Neural cell (in vitro differentiated cells): ENCODE measurements around the gene STAT3.

Source experiments
- CTCF ChIP-seq: fragments of 450-650 bp; IDR thresholded peaks from 2 replicates; pipeline ENCODE4 v1.5.1; 2014; ENCODE audit warnings: antibody characterized with exemption, mild to moderate bottlenecking, moderate library complexity; ENCODE audit not compliant: poor library complexity, severe bottlenecking
- EP300 ChIP-seq: fragments of 450-650 bp; conservative IDR thresholded peaks from 2 replicates; pipeline ENCODE4 v1.6.1; 2014; ENCODE audit warnings: antibody characterized with exemption, mild to moderate bottlenecking, moderate library complexity; ENCODE audit not compliant: poor library complexity, severe bottlenecking
- EZH2 ChIP-seq: fragments of 200-600, 300-800 bp; shearing (Covaris generic), sonication (generic); IDR thresholded peaks from 2 replicates; pipeline ENCODE4 v1.6.1; 2014; ENCODE audit warnings: antibody characterized with exemption, low read length, borderline replicate concordance, mild to moderate bottlenecking; ENCODE audit not compliant: insufficient read depth, poor library complexity, severe bottlenecking
- POLR2AphosphoS5 ChIP-seq: IDR thresholded peaks from 2 replicates; pipeline ENCODE4 v1.6.1; 2012
- RAD21 ChIP-seq: fragments of 450-650 bp; conservative IDR thresholded peaks from 2 replicates; pipeline ENCODE4 v1.6.1; 2014; ENCODE audit warnings: antibody characterized with exemption, mild to moderate bottlenecking, moderate library complexity
- REST ChIP-seq: IDR thresholded peaks from 2 replicates; pipeline ENCODE4 v1.6.1; 2012; ENCODE audit warnings: borderline replicate concordance
- SMC3 ChIP-seq: fragments of 450-650 bp; conservative IDR thresholded peaks from 2 replicates; pipeline ENCODE4 v1.6.1; 2014; ENCODE audit warnings: antibody characterized with exemption, mild to moderate bottlenecking, moderate library complexity; ENCODE audit not compliant: poor library complexity
- TAF1 ChIP-seq: IDR thresholded peaks from 2 replicates; pipeline ENCODE4 v1.6.1; 2012; ENCODE audit warnings: low read depth

DNA sequence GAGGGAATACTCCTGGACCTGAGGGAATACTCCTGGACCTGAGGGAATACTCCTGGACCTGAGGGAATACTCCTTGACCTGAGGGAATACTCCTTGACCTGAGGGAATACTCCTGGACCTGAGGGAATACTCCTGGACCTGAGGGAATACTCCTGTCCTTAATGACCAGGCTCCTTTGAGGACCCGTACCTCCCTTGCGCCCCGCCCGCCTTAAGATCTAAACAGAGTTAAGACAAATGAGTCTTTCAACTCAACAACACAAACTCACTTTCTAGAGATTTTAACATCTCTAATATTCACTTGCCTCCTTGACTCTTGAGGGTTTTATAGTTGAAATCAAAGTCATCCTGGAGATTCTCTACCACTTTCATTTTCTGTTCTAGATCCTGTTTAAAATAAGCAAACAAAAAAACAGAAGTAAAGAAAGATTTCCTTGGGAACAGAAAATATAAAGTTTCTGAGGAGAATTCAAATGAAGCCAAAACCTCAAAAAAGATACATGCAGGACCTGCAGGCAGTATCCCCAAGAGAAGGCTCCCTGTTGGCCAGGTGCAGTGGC lies 49.7 kb downstream of the STAT3 start:
- no peak for TF ChIP-seq REST
- TF ChIP-seq EZH2: no peak
- TF ChIP-seq CTCF: no peak
- TF ChIP-seq POLR2AphosphoS5: no peak
- TF ChIP-seq TAF1: no peak
- no peak for TF ChIP-seq EP300
- TF ChIP-seq SMC3: no peak
- TF ChIP-seq RAD21: no peak
